Measurements from ENCODE around the gene AFF3.

DNA sequence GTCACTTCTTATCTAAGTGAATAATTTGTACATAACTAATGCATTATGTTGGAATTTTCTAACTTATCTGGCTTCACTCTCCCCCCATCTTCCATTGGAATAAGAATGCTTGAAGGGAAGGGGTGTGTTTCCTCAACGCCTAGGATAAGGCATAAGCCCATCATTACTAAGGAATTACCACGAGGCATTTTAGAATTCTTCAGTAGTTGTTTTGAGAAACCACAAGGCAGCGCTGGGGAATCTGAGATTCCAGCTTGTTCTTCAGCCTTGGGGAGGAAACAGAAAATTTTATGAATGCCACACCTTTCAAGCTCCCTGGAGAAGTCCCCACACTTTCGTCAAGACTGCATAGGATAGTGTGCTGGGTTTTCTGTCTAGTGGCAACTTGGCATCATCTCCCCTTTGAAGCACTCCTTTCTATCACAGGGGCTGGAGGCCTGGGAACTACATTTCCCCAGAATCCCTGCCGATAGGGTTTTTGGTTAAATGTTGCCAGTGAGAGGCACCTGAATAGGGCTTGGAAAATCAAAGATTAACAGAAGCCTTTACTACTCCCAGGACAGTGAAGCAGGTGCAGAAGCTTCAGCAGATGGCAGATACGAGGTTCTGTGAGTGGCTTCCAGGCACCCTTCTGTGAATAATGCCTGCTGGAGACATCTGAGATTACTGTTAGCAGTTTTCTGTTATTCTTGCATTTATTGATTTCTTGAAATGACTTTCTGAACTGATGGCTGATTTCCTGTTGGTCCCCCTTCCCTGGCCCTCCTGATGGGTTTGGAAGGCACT is 459.9 kb downstream of the AFF3 start:
- TF ChIP-seq EZH2phosphoT487 (IDR thresholded peaks at IDR 0.05; ENCODE audit: low read length): no peak
- TF ChIP-seq CTCF (IDR thresholded peaks at IDR 0.05; ENCODE audit: low read length): no peak
- no peak for TF ChIP-seq EZH2 (optimal IDR thresholded peaks at IDR 0.05; ENCODE audit: low read depth, low read length)
